ENCODE results near the gene EMC10. TPM values are rescaled to one million over a fixed set of nuclear protein-coding genes. Genes with fewer than 3 reads are reported as not detected.

The EMC10 gene
- total and polyA plus RNA-seq, 2 donors (not counting 3 experiments of a cell fraction or from before 2014, with no cell fraction given) = 106 to 111 TPM

- H3K4me2 ChIP-seq (ENCODE audit: insufficient read depth, low read length) = no peak overlapping the region
- no peaks in the 10 kb centered on the region for H3K9me1 ChIP-seq (replicated peaks; ENCODE audit: control insufficient read depth, extremely low read depth, insufficient read depth, low read length)
- H3K27me3 ChIP-seq (ENCODE audit: control insufficient read depth in 2 of 2, insufficient read depth in 2 of 2, low read length in 2 of 2) = no peaks in the 10 kb centered on the region
- intact Hi-C loops (cut with micrococcal nuclease) = no loop called here
- H3K9ac ChIP-seq (replicated peaks; ENCODE audit: extremely low read depth, insufficient read depth, low read length) = no peak overlapping the region
- no peak for FAIRE-seq
- H3K79me2 ChIP-seq (ENCODE audit: control insufficient read depth, insufficient read depth, low read length) = no peaks in the 10 kb centered on the region
- H2AFZ ChIP-seq (ENCODE audit: low read depth, low read length) = no peak overlapping the region
- H3K4me1 ChIP-seq (ENCODE audit: control insufficient read depth, extremely low read depth, insufficient read depth, low read length) = no peaks in the 10 kb centered on the region
- TF ChIP-seq MYC (IDR thresholded peaks at IDR 0.05; ENCODE audit: low read depth, low read length) = no peak
- TF ChIP-seq, protein P1, sequence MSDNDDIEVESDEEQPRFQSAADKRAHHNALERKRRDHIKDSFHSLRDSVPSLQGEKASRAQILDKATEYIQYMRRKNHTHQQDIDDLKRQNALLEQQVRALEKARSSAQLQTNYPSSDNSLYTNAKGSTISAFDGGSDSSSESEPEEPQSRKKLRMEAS (IDR thresholded peaks at IDR 0.05; ENCODE audit: insufficient read depth, insufficient read length) = no peak
- TF ChIP-seq CTCF (IDR thresholded peaks at IDR 0.05; ENCODE audit: extremely low read depth in 1 of 2, insufficient read depth in 1 of 2, low read depth in 1 of 2, low read length in 2 of 2) = no peak
- no peak for TF ChIP-seq EZH2 (IDR thresholded peaks at IDR 0.05; ENCODE audit: borderline replicate concordance, low read depth, low read length, severe bottlenecking)
- TF ChIP-seq POLR2AphosphoS5 (IDR thresholded peaks at IDR 0.05; ENCODE audit: insufficient read depth, low read depth, low read length) = no peak
- no peak for TF ChIP-seq FOS (IDR thresholded peaks at IDR 0.05; ENCODE audit: borderline replicate concordance, insufficient read depth, low read length)
- TF ChIP-seq GATA2 (IDR thresholded peaks at IDR 0.05; ENCODE audit: insufficient read depth, insufficient read length, low read depth, low read length) = no peak
- TF ChIP-seq POLR2A (IDR thresholded peaks at IDR 0.05; ENCODE audit: low read depth, low read length) = no peak
- no peak for TF ChIP-seq JUN (IDR thresholded peaks at IDR 0.05; ENCODE audit: borderline replicate concordance, insufficient read depth, insufficient read length, low read depth)
- no peak overlapping the region for H3K4me3 ChIP-seq (replicated peaks in 1 of 3; ENCODE audit: insufficient read depth in 1 of 3, low read depth in 1 of 3, low read length in 3 of 3)
- no peak for DNase-seq (ENCODE audit: low read depth, low spot score)
- ChIA-PET CTCF (interaction anchor here (0.8 to 7.4 kb wide), 9 partner anchors 11 to 459 kb away, joined by 3 to 144 read pairs (median 5); no protein-coding TSS in a partner anchor), POLR2A (no interaction called here)
- no peaks in the 10 kb centered on the region for H3K9me3 ChIP-seq (replicated peaks; ENCODE audit: control insufficient read depth, insufficient read depth, low read length)
- no peak overlapping the region for H3K27ac ChIP-seq (ENCODE audit: insufficient read depth, low read depth, low read length)
- H3K36me3 ChIP-seq (ENCODE audit: control insufficient read depth in 2 of 2, extremely low read depth in 1 of 2, insufficient read depth in 2 of 2, low read length in 2 of 2) = no peaks in the 10 kb centered on the region
- dilution Hi-C loops (cut with MboI; ENCODE audit: extremely low pct_ligation_motif_present, low sequenced_read_pairs) = no loop called here
- no peaks in the 10 kb centered on the region for H4K20me1 ChIP-seq (replicated peaks; ENCODE audit: control insufficient read depth, extremely low read depth, insufficient read depth, low read length)
- BruUV-seq (replicated peaks) = no TSS peak
Measured at GRCh38 chr19:50462970-50463369, 13.3 kb upstream of the EMC10 start.
